SK-N-SH treated with all-trans-retinoic acid at 6 μM for 48 hours (cell line): ENCODE results near the gene CARD8.

Experiments used
- ATAC-seq: fragments of 200-7000 bp; cut with Tn5 transposase; 3 replicates; pipeline ENCODE4 v1.9.1; 2020; ENCODE audit warnings: mild to moderate bottlenecking, moderate library complexity
- ARNTL ChIP-seq: fragments of 450-650 bp; formaldehyde crosslinking; IDR thresholded peaks from 2 replicates; pipeline ENCODE4 v1.5.0; 2020; ENCODE audit warnings: low read depth, mild to moderate bottlenecking, moderate library complexity, borderline replicate concordance
- BACH2 ChIP-seq: fragments of 250-450 bp; sonication (Bioruptor Pico); IDR thresholded peaks from 2 replicates; pipeline ENCODE4 v1.9.0; 2021; ENCODE audit warnings: mild to moderate bottlenecking, borderline replicate concordance
- CREB5 ChIP-seq: fragments of 250-450 bp; sonication (Bioruptor Pico); IDR thresholded peaks from 2 replicates; pipeline ENCODE4 v1.5.1; 2020; ENCODE audit warnings: low read depth, mild to moderate bottlenecking, moderate library complexity
- CSRNP3 ChIP-seq: fragments of 250-450 bp; sonication (Bioruptor Pico); IDR thresholded peaks from 2 replicates; pipeline ENCODE4 v1.5.1; 2021; ENCODE audit warnings: mild to moderate bottlenecking, moderate library complexity
- ESRRG ChIP-seq: fragments of 250-450 bp; sonication (Bioruptor Pico); IDR thresholded peaks from 2 replicates; pipeline ENCODE4 v1.6.1; 2021; ENCODE audit warnings: mild to moderate bottlenecking
- GLIS3 ChIP-seq: fragments of 250-450 bp; sonication (Bioruptor Pico); IDR thresholded peaks from 2 replicates; pipeline ENCODE4 v1.5.0; 2020; ENCODE audit warnings: mild to moderate bottlenecking, moderate library complexity
- ISL1 ChIP-seq: fragments of 250-450 bp; sonication (Bioruptor Pico); IDR thresholded peaks from 2 replicates; pipeline ENCODE4 v2.1.2; 2022; ENCODE audit warnings: mild to moderate bottlenecking, moderate library complexity
- OSR1 ChIP-seq: fragments of 250-450 bp; sonication (Bioruptor Pico); IDR thresholded peaks from 2 replicates; pipeline ENCODE4 v1.8.0; 2022; ENCODE audit warnings: moderate library complexity, mild to moderate bottlenecking, inconsistent platforms
- PATZ1 ChIP-seq: fragments of 250-450 bp; sonication (Bioruptor Pico); IDR thresholded peaks from 2 replicates; pipeline ENCODE4 v1.8.0; 2020; ENCODE audit warnings: mild to moderate bottlenecking, moderate library complexity, borderline replicate concordance
- POU6F1 ChIP-seq: fragments of 250-450 bp; sonication (Bioruptor Pico); IDR thresholded peaks from 2 replicates; pipeline ENCODE4 v1.8.0; 2021; ENCODE audit warnings: low read depth, mild to moderate bottlenecking, moderate library complexity, borderline replicate concordance
- PPARA ChIP-seq: fragments of 250-450 bp; sonication (Bioruptor Pico); IDR thresholded peaks from 2 replicates; pipeline ENCODE4 v1.5.0; 2020; ENCODE audit warnings: mild to moderate bottlenecking, borderline replicate concordance
- RARB ChIP-seq: fragments of 250-450 bp; sonication (Bioruptor Pico); IDR thresholded peaks from 2 replicates; pipeline ENCODE4 v1.8.0; 2021; ENCODE audit warnings: mild to moderate bottlenecking, moderate library complexity
- SNAI2 ChIP-seq: fragments of 250-450 bp; sonication (Bioruptor Pico); IDR thresholded peaks from 2 replicates; pipeline ENCODE4 v1.5.0; 2020; ENCODE audit warnings: mild to moderate bottlenecking, moderate library complexity
- TCF4 ChIP-seq: fragments of 250-450 bp; sonication (Bioruptor Pico); IDR thresholded peaks from 2 replicates; pipeline ENCODE4 v1.8.0; 2021; ENCODE audit warnings: mild to moderate bottlenecking, moderate library complexity, borderline replicate concordance
- TOX ChIP-seq: fragments of 250-450 bp; sonication (Bioruptor Pico); IDR thresholded peaks from 2 replicates; pipeline ENCODE4 v1.8.0; 2021; ENCODE audit warnings: mild to moderate bottlenecking, moderate library complexity, borderline replicate concordance
- ZC3H10 ChIP-seq: fragments of 250-450 bp; sonication (Bioruptor Pico); IDR thresholded peaks from 2 replicates; pipeline ENCODE4 v1.5.1; 2021; ENCODE audit warnings: mild to moderate bottlenecking, moderate library complexity
- ZFP30 ChIP-seq: fragments of 450-650 bp; formaldehyde crosslinking; IDR thresholded peaks from 2 replicates; pipeline ENCODE4 v1.5.0; 2022; ENCODE audit warnings: mild to moderate bottlenecking, moderate library complexity
- ZNF70 ChIP-seq: fragments of 450-650 bp; formaldehyde crosslinking; IDR thresholded peaks from 2 replicates; pipeline ENCODE4 v1.5.0; 2020; ENCODE audit warnings: mild to moderate bottlenecking, moderate library complexity
- ZNF8 ChIP-seq: fragments of 450-650 bp; formaldehyde crosslinking; IDR thresholded peaks from 2 replicates; pipeline ENCODE4 v1.5.0; 2020; ENCODE audit warnings: mild to moderate bottlenecking, moderate library complexity

Gene CARD8

GRCh38 chr19:48301886-48302599, 46.3 kb upstream of the CARD8 start:
- no peak for ATAC-seq
- no peak for TF ChIP-seq TCF4
- no peak for TF ChIP-seq ZFP30
- no peak for TF ChIP-seq GLIS3 (CRISPR knock-in tag)
- TF ChIP-seq CSRNP3 (CRISPR knock-in tag), result no peak
- no peak for TF ChIP-seq OSR1 (CRISPR knock-in tag)
- no peak for TF ChIP-seq ARNTL (CRISPR knock-in tag)
- no peak for TF ChIP-seq PATZ1 (CRISPR knock-in tag)
- TF ChIP-seq PPARA (CRISPR knock-in tag), result no peak
- TF ChIP-seq BACH2 (CRISPR knock-in tag), result no peak
- TF ChIP-seq ZNF70 (CRISPR knock-in tag), result no peak
- TF ChIP-seq POU6F1 (CRISPR knock-in tag), result no peak
- no peak for TF ChIP-seq ESRRG (CRISPR knock-in tag)
- TF ChIP-seq CREB5 (CRISPR knock-in tag), result no peak

GRCh38 chr19:48297975-48298374, 42.3 kb upstream of the CARD8 start:
- no peak for TF ChIP-seq ZNF70 (CRISPR knock-in tag)
- no peak for TF ChIP-seq ZNF8 (CRISPR knock-in tag)
- TF ChIP-seq PATZ1 (CRISPR knock-in tag), result no peak
- TF ChIP-seq PPARA (CRISPR knock-in tag), result no peak
- TF ChIP-seq TCF4, result no peak
- no peak for TF ChIP-seq SNAI2
- no peak for TF ChIP-seq RARB
- no peak for TF ChIP-seq ZFP30
- TF ChIP-seq BACH2 (CRISPR knock-in tag), result no peak
- no peak for TF ChIP-seq ZC3H10
- no peak for TF ChIP-seq CSRNP3 (CRISPR knock-in tag)
- ATAC-seq, result no peak

GRCh38 chr19:48296963-48297734, 41.4 kb upstream of the CARD8 start:
- ATAC-seq, result no peak
- no peak for TF ChIP-seq RARB
- TF ChIP-seq ZC3H10, result no peak
- TF ChIP-seq SNAI2, result no peak
- no peak for TF ChIP-seq BACH2 (CRISPR knock-in tag)
- TF ChIP-seq ARNTL (CRISPR knock-in tag), result no peak
- no peak for TF ChIP-seq ISL1 (CRISPR knock-in tag)
- no peak for TF ChIP-seq PPARA (CRISPR knock-in tag)
- no peak for TF ChIP-seq TOX (CRISPR knock-in tag)
- no peak for TF ChIP-seq ZNF8 (CRISPR knock-in tag)
- no peak for TF ChIP-seq ZNF70 (CRISPR knock-in tag)
- TF ChIP-seq TCF4, result no peak
- no peak for TF ChIP-seq GLIS3 (CRISPR knock-in tag)
- TF ChIP-seq ZFP30, result no peak
- TF ChIP-seq OSR1 (CRISPR knock-in tag), result no peak
- no peak for TF ChIP-seq CSRNP3 (CRISPR knock-in tag)
